ENCODE data around the gene FCSK.

The FCSK gene

GRCh38 chr16:70481929-70482536 lies 27.6 kb downstream of the FCSK start:
- DNase-seq = no peak

GRCh38 chr16:70482624-70483023 lies 28.2 kb downstream of the FCSK start:
- no peak for DNase-seq

GRCh38 chr16:70483426-70483825 lies 29.0 kb downstream of the FCSK start:
- DNase-seq = no peak

GRCh38 chr16:70484867-70485266 lies 30.5 kb downstream of the FCSK start:
- DNase-seq = no peak

GRCh38 chr16:70490261-70490660 lies 35.9 kb downstream of the FCSK start:
- no peak for DNase-seq

GRCh38 chr16:70493802-70494201 lies 39.4 kb downstream of the FCSK start:
- no peak for DNase-seq

GRCh38 chr16:70494202-70494770 lies 39.9 kb downstream of the FCSK start:
- no peak for DNase-seq

GRCh38 chr16:70494777-70495176 lies 40.4 kb downstream of the FCSK start:
- DNase-seq = no peak

- no peak for DNase-seq
Observed at GRCh38 chr16:70495425-70496182, 41.2 kb downstream of the FCSK start.

GRCh38 chr16:70496513-70496912 lies 42.1 kb downstream of the FCSK start:
- DNase-seq = peak; percentile 30 to 51

- no peak for DNase-seq
Observed at GRCh38 chr16:70508752-70509151, 54.4 kb downstream of the FCSK start.

GRCh38 chr16:70510216-70510615 lies 55.8 kb downstream of the FCSK start:
- DNase-seq = no peak

- DNase-seq = no peak
Observed at GRCh38 chr16:70511833-70512232, 57.4 kb downstream of the FCSK start.

- no peak for DNase-seq
Observed at GRCh38 chr16:70512456-70512855, 58.1 kb downstream of the FCSK start.

- DNase-seq = no peak
Observed at GRCh38 chr16:70520612-70521297, 66.4 kb downstream of the FCSK start.

- DNase-seq = no peak
Observed at GRCh38 chr16:70522216-70523075, 68.1 kb downstream of the FCSK start.

- peak; percentile 90 to 93 for DNase-seq
Observed at GRCh38 chr16:70523076-70523742, 68.8 kb downstream of the FCSK start, which contains the start of gene COG4. TSS of gene COG4 (minus strand) at chr16:70523554. CDS start at chr16:70523543, 11 bp downstream.

- DNase-seq = peak; percentile 68 to 73
Observed at GRCh38 chr16:70523743-70524398, 69.5 kb downstream of the FCSK start, which contains the start of gene SF3B3. TSS of gene SF3B3 (plus strand) at chr16:70523816. CDS start at chr16:70526657, 2,841 bp downstream.

GRCh38 chr16:70524399-70524825 lies 70.0 kb downstream of the FCSK start:
- DNase-seq = peak; percentile 23 to 29

- no peak for DNase-seq
Observed at GRCh38 chr16:70526403-70526802, 72.0 kb downstream of the FCSK start.

GRCh38 chr16:70527315-70527996 lies 73.1 kb downstream of the FCSK start:
- DNase-seq = no peak

Data from activated CD4-positive, alpha-beta T cell treated with anti-CD3 and anti-CD28 coated beads, Interleukin-2, amount 50 U/mL, for 48 hours (primary cell).